C4-2B (cell line): ENCODE measurements around the gene R3HDM2.

Experiments used
- CTCF ChIP-seq: fragments of 450-650 bp; conservative IDR thresholded peaks from 2 replicates; pipeline ENCODE4 v1.5.1; 2017; ENCODE audit warnings: mild to moderate bottlenecking
- ZFX ChIP-seq: fragments of 450-650 bp; IDR thresholded peaks from 2 replicates; pipeline ENCODE4 v1.6.1; 2017

DNA sequence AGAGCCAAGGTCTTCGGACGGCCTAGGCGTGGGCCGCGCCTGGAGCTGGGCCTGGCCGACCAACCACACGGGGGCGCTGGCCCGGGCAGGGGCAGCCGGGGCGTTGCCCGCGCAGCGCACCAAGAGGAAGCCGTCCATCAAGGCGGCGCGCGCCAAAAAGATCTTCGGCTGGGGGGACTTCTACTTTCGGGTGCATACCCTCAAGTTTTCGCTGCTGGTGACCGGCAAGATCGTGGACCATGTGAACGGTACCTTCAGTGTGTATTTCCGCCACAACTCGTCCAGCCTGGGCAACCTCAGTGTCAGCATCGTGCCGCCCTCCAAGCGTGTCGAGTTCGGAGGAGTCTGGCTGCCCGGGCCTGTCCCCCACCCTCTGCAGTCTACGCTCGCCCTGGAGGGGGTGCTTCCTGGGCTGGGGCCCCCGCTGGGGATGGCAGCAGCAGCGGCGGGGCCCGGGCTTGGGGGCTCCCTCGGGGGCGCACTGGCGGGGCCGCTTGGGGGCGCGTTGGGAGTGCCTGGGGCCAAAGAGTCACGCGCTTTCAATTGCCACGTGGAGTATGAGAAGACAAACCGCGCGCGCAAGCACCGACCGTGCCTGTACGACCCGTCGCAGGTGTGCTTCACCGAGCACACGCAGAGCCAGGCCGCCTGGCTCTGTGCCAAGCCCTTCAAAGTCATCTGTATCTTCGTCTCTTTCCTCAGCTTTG lies 205.7 kb downstream of the R3HDM2 start:
- no peak for TF ChIP-seq CTCF
- no peak for TF ChIP-seq ZFX
